Osteocyte (in vitro differentiated cells): ENCODE measurements around the gene DNAL4. TPM values are rescaled to one million over a fixed set of nuclear protein-coding genes. Genes with fewer than 3 reads are reported as not detected.

ENCODE experiments used
- DNase-seq: peaks from one replicate; pipeline ENCODE4 v3.0.0; 2021; ENCODE audit warnings: mixed read lengths; ENCODE audit not compliant: unreplicated experiment; ENCODE audit errors: extremely low spot score
- H3K27ac Mint-ChIP-seq: one replicate; pipeline ENCODE4 v1.8.0; 2021; ENCODE audit warnings: mild to moderate bottlenecking, mixed read lengths; ENCODE audit not compliant: unreplicated experiment
- H3K27me3 Mint-ChIP-seq: one replicate; pipeline ENCODE4 v1.8.0; 2021; ENCODE audit warnings: mixed read lengths; ENCODE audit not compliant: unreplicated experiment
- H3K36me3 Mint-ChIP-seq: one replicate; pipeline ENCODE4 v1.8.0; 2021; ENCODE audit warnings: mixed read lengths; ENCODE audit not compliant: unreplicated experiment
- H3K4me1 Mint-ChIP-seq: one replicate; pipeline ENCODE4 v1.8.0; 2021; ENCODE audit warnings: mixed read lengths; ENCODE audit not compliant: unreplicated experiment
- H3K4me3 Mint-ChIP-seq: one replicate; pipeline ENCODE4 v1.8.0; 2021; ENCODE audit warnings: mild to moderate bottlenecking, moderate library complexity, mixed read lengths; ENCODE audit not compliant: unreplicated experiment
- H3K9me3 Mint-ChIP-seq: one replicate; pipeline ENCODE4 v1.8.0; 2021; ENCODE audit warnings: mixed read lengths; ENCODE audit not compliant: unreplicated experiment
- total RNA-seq: library from RNA; stranded (reverse); gene quantifications from 2 replicates; pipeline ENCODE4 v1.2.1, GENCODE V29; 2021
- TF ChIP-seq, protein P1 (sequence below): fragments of 200-600 bp; sonication (generic); IDR thresholded peaks from 2 replicates; pipeline ENCODE4 v1.5.0; 2021; ENCODE audit warnings: antibody characterized with exemption, mild to moderate bottlenecking, moderate library complexity

Gene DNAL4
- total RNA-seq, 1 donor from 2014 or later, result 17.0 TPM

GRCh38 chr22:38768036-38768435 is 25.9 kb downstream of the DNAL4 start:
- TF ChIP-seq, protein P1, sequence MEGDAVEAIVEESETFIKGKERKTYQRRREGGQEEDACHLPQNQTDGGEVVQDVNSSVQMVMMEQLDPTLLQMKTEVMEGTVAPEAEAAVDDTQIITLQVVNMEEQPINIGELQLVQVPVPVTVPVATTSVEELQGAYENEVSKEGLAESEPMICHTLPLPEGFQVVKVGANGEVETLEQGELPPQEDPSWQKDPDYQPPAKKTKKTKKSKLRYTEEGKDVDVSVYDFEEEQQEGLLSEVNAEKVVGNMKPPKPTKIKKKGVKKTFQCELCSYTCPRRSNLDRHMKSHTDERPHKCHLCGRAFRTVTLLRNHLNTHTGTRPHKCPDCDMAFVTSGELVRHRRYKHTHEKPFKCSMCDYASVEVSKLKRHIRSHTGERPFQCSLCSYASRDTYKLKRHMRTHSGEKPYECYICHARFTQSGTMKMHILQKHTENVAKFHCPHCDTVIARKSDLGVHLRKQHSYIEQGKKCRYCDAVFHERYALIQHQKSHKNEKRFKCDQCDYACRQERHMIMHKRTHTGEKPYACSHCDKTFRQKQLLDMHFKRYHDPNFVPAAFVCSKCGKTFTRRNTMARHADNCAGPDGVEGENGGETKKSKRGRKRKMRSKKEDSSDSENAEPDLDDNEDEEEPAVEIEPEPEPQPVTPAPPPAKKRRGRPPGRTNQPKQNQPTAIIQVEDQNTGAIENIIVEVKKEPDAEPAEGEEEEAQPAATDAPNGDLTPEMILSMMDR, result no peak
- Mint-ChIP-seq H3K27me3 (no peaks in the 10 kb centered on the region), H3K27ac (no peak overlapping the region), H3K4me1 (peaks cover 9% of the 10 kb centered on the region), H3K9me3 (no peaks in the 10 kb centered on the region), H3K36me3 (no peaks in the 10 kb centered on the region), H3K4me3 (no peak overlapping the region)
- DNase-seq, result no peak

DNA sequence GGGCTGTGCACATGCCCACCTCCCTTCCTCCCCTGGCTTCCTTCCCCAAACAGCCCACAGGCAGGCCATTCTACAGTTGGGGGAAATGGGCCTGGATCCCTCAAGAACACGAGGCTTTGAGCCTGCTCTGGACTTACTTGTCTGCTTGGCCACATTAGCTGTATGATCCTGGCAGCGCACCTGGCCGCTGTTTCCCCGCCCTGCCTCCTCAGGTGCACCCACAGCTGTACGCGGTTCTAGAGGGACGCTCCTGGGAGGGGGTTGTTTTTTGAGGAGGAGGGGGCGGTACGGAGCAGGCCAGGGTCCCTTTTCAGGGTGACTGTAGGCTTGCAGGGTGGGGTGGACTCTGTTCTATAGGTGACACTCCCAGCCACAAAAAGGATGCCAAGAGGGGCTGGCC is 26.6 kb downstream of the DNAL4 start:
- Mint-ChIP-seq H3K27me3 (no peaks in the 10 kb centered on the region), H3K27ac (no peak overlapping the region), H3K4me1 (peaks cover 11% of the 10 kb centered on the region), H3K9me3 (no peaks in the 10 kb centered on the region), H3K36me3 (no peaks in the 10 kb centered on the region), H3K4me3 (no peak overlapping the region)
- no peak for DNase-seq
- TF ChIP-seq, protein P1, result no peak

DNA sequence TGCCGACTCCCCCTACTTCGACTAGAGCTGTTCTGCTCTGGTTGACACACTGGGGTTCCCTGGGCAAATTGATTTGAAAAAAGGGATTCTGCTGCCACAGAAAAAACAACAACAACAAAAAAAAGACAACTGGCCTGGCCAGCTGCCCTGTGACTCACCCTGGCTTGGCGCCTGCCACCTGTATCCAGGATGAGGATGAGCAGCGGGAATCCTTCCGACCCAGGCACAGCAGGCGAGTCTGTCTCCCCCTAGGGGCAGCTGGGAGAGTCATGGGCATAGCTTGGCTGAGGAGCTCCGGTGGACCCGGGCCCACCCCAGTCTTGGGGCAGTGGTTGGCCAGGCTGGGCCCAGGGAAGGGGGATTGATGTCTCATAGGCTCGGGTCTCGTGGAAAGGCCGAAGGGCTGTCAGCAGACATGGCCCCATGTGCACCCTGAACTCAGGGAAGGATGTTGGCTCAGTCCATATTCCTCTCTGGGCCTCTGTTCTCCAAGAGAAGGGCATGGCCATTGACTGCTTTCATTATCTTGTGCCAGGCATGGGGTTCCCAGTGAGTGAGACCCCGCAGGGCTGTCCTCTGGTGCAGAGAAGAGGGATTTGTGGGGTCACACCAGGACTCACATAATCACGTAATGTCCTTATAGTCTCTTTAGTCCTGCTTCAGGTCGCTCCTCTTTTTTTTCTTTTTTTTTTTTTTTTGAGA is 27.7 kb downstream of the DNAL4 start:
- H3K4me3 Mint-ChIP-seq, result no peak overlapping the region
- no peaks in the 10 kb centered on the region for H3K9me3 Mint-ChIP-seq
- TF ChIP-seq, protein P1, result peak; percentile 75
- H3K27me3 Mint-ChIP-seq, result no peaks in the 10 kb centered on the region
- no peak for DNase-seq
- peaks cover 11% of the 10 kb centered on the region for H3K4me1 Mint-ChIP-seq
- no peaks in the 10 kb centered on the region for H3K36me3 Mint-ChIP-seq
- H3K27ac Mint-ChIP-seq, result no peak overlapping the region

GRCh38 chr22:38762551-38762983 is 31.4 kb downstream of the DNAL4 start:
- no peaks in the 10 kb centered on the region for H3K27me3 Mint-ChIP-seq
- H3K4me1 Mint-ChIP-seq, result peaks cover 25% of the 10 kb centered on the region
- no peak for DNase-seq
- TF ChIP-seq, protein P1, result no peak
- no peak overlapping the region for H3K27ac Mint-ChIP-seq
- no peaks in the 10 kb centered on the region for H3K9me3 Mint-ChIP-seq
- no peak overlapping the region for H3K4me3 Mint-ChIP-seq
- H3K36me3 Mint-ChIP-seq, result no peaks in the 10 kb centered on the region

DNA sequence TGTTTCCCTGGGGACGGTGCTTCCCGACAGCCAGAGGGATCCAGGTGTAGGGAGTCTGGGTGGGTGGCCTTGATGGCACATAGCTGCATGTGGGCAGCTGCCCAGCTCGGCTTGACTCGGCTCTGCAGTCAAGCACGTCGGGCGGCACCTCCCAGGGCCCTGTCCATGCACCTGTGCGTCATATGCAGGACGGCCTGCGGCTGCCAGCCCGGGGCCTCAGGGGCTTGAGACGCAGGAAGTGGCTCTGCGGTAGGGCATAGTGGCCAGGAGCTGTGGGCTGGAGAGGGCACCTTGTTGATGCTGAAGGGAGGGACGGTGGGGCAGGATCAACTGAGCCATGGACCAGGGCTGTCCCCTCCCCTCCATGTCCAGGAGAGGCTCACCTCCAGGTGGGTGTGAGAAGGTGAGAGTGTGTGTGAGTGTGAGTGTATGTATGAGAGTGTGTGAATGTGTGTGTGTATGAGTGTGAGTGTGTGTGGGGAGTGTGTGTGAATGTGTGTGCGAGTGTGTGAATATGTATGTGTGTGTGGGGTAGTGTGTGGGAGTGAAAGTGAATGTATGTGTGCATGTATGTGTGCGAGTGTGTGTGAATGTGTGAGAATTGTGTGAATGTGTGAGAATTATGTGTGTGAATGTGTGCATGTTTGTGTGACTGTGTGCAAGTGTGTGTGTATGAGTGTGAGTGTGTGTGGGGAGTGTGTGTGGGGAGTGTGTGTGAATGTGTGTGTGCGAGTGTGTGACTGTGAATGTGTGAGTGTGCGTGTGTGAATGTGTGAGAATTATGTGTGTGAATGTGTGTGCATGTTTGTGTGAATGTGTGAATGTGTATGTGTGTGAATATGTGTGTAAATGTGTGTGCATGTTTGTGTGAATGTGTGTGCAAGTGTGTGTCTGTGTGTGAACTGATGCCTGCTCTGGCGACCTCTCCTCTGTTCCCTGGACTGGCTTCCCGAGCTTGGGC is 32.5 kb downstream of the DNAL4 start:
- Mint-ChIP-seq H3K4me1 (peaks cover 29% of the 10 kb centered on the region), H3K9me3 (no peaks in the 10 kb centered on the region), H3K27me3 (no peaks in the 10 kb centered on the region), H3K36me3 (no peaks in the 10 kb centered on the region), H3K27ac (no peak overlapping the region), H3K4me3 (no peak overlapping the region)
- TF ChIP-seq, protein P1, result no peak
- no peak for DNase-seq
